ENCODE results near the gene SLC25A17. TPM values are rescaled to one million over a fixed set of nuclear protein-coding genes. Genes with fewer than 3 reads are reported as not detected.
"Not testable (repeated sequence)": the region's sequence is repeated elsewhere in the genome, so short reads cannot be mapped to it uniquely, and the experiment has no call there.

SLC25A17 gene
- total RNA-seq, 1 donor from 2014 or later, result 25.7 TPM

DNA sequence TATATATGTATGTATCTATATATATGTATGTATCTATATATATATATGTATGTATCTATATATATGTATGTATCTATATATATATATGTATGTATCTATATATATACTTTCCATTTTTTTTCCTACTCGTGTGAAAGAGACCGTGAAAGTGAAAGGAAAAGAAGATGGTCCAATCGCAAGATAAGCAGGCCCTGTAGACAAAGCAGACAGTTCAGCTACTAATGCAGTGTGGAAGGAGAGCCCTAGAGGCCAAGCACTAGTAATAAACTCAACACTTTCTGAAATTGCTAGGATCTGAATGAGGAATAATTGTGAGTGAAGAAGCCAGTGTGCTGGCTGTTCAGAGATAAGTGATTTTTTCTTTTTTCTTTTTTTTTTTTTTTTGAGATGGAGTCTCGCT is 92.6 kb downstream of the SLC25A17 start:
- H3K36me3 Mint-ChIP-seq (ENCODE audit: low read depth), result no peaks in the 10 kb centered on the region
- no peak for DNase-seq (ENCODE audit: low read depth, low spot score)
- TF ChIP-seq CTCF (conservative IDR thresholded peaks at IDR 0.05), result no peak
- peaks cover 15% of the 10 kb centered on the region for H3K27me3 Mint-ChIP-seq (ENCODE audit: low read depth)
- H3K4me3 Mint-ChIP-seq, result no peak overlapping the region
- peaks cover 31% of the 10 kb centered on the region for H3K4me1 Mint-ChIP-seq
- H3K9me3 Mint-ChIP-seq, result no peaks in the 10 kb centered on the region
- no peak overlapping the region for H3K27ac Mint-ChIP-seq (ENCODE audit: unreplicated experiment)

- H3K9me3 Mint-ChIP-seq, result no peaks in the 10 kb centered on the region
- TF ChIP-seq CTCF (conservative IDR thresholded peaks at IDR 0.05), result no peak
- H3K27me3 Mint-ChIP-seq (ENCODE audit: low read depth), result peaks cover 28% of the 10 kb centered on the region
- no peak for DNase-seq (ENCODE audit: low read depth, low spot score)
- H3K27ac Mint-ChIP-seq (ENCODE audit: unreplicated experiment), result no peak overlapping the region
- peaks cover 41% of the 10 kb centered on the region for H3K4me1 Mint-ChIP-seq
- H3K36me3 Mint-ChIP-seq (ENCODE audit: low read depth), result no peaks in the 10 kb centered on the region
- H3K4me3 Mint-ChIP-seq, result no peak overlapping the region
Measured at GRCh38 chr22:40723396-40723933, 95.7 kb downstream of the SLC25A17 start.

DNA sequence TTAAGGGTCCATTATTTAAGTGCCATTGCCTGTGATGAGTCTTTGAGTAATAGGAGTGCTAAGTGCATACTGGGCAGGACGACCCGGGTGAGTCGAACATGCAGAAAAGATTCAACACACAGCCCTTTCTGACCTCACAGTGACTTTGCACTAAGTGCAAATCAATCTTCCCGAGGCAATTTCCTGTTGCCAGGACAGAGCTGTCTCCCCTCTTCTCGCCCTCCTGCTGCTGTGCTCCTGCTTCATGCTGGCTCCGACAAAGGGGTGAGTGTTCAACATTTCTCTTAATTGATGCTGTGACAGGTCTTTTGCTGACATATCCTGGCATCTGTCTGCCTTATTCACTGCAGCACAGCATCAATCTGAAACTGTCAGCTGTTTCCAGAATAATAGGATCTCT is 97.9 kb downstream of the SLC25A17 start:
- H3K27me3 Mint-ChIP-seq (ENCODE audit: low read depth), result peaks cover 40% of the 10 kb centered on the region
- peak overlapping the region; percentile 15 for H3K4me3 Mint-ChIP-seq
- no peak for TF ChIP-seq CTCF (conservative IDR thresholded peaks at IDR 0.05)
- H3K9me3 Mint-ChIP-seq, result no peaks in the 10 kb centered on the region
- peak overlapping the region; percentile 60 for H3K27ac Mint-ChIP-seq (ENCODE audit: unreplicated experiment)
- H3K4me1 Mint-ChIP-seq, result peaks cover 27% of the 10 kb centered on the region
- no peaks in the 10 kb centered on the region for H3K36me3 Mint-ChIP-seq (ENCODE audit: low read depth)
- DNase-seq (ENCODE audit: low read depth, low spot score), result peak; percentile 32

DNA sequence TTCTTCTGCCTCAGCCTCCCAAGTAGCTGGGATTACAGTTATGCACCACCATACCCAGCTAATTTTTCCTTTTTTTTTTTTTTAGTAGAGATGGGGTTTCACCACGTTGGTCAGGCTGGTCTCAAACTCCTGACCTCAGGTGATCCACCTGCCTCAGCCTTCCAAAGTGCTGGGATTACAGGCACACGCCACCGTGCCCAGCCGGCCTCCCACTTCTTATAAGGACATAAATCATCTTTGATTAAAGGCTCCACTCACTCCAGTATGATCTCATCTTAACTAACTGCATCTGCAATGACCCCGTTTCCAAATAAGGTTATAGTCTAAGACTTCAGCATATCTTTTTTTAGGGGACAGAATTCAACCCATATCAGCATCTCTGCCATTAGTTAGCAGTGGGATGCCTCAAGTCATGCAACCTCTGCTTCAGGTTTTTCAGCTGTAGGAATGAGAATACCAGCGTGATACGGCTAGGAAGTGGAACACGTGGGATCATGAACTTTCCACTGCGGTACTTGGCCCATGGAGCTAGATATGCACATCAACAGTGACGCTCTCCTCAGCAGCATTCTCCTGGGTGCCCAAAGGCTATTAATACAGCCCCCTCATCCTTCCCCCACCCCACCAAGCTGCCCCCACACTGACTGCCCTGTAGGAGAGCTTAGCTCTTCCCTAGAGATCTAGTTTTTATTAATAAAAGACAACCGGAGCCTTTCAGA is 98.4 kb downstream of the SLC25A17 start:
- Mint-ChIP-seq H3K4me3 (peak overlapping the region; percentile 15), H3K36me3 (ENCODE audit: low read depth) (no peaks in the 10 kb centered on the region), H3K9me3 (no peaks in the 10 kb centered on the region), H3K27me3 (ENCODE audit: low read depth) (peaks cover 43% of the 10 kb centered on the region), H3K4me1 (peaks cover 27% of the 10 kb centered on the region), H3K27ac (ENCODE audit: unreplicated experiment) (peak overlapping the region; percentile 60)
- DNase-seq (ENCODE audit: low read depth, low spot score), result no peak
- TF ChIP-seq CTCF (conservative IDR thresholded peaks at IDR 0.05), result no peak

GRCh38 chr22:40720156-40720537 is 99.0 kb downstream of the SLC25A17 start:
- not testable (repeated sequence) for H3K27ac Mint-ChIP-seq (ENCODE audit: unreplicated experiment); DNase-seq (ENCODE audit: low read depth, low spot score); H3K36me3 Mint-ChIP-seq (ENCODE audit: low read depth); H3K4me3 Mint-ChIP-seq; H3K9me3 Mint-ChIP-seq
- peaks cover 28% of the 10 kb centered on the region for H3K4me1 Mint-ChIP-seq
- peaks cover 42% of the 10 kb centered on the region for H3K27me3 Mint-ChIP-seq (ENCODE audit: low read depth)

Small RNAs within 50 kb of the gene (microRNA-seq; reads per million reads assigned to microRNA genes)
- gene MIR4766, result 3.0 reads per million

Other genes starting within 250 kb of the SLC25A17 start
- gene MRTFA, start 182.6 kb downstream of the SLC25A17 start, total RNA-seq, result 45.0 and 52.8 TPM in 2 replicates
- gene MCHR1, start 139.9 kb downstream of the SLC25A17 start, total RNA-seq, result 0.84 and 1.3 TPM in 2 replicates
- gene ST13, start 37.3 kb upstream of the SLC25A17 start, total RNA-seq, result 303 and 321 TPM in 2 replicates
- gene XPNPEP3, start 37.8 kb upstream of the SLC25A17 start, total RNA-seq, result 34.7 and 37.0 TPM in 2 replicates
- gene DNAJB7, start 42.8 kb upstream of the SLC25A17 start, total RNA-seq, result not detected in 2 replicates
- 75.5 and 78.7 TPM in 2 replicates for gene RBX1, start 132.0 kb upstream of the SLC25A17 start, total RNA-seq

All from neural crest cell (in vitro differentiated cells).